H1 (cell line): ENCODE measurements around the gene DNAJB5. TPM values are rescaled to one million over a fixed set of nuclear protein-coding genes. Genes with fewer than 3 reads are reported as not detected.

Experiments
- CTCF ChIA-PET: fragments of 300-600 bp; sonication (Branson Sonifier 250); formaldehyde crosslinking; loops from one replicate; lab custom pipeline; 2021; ENCODE audit not compliant: partially characterized antibody; lab: Charles Lee
- POLR2A ChIA-PET: fragments of 300-600 bp; sonication (Branson Sonifier 250); formaldehyde crosslinking; loops from one replicate; lab custom pipeline; 2021; ENCODE audit warnings: inconsistent platforms; ENCODE audit not compliant: partially characterized antibody; lab: Charles Lee
- DNase-seq, 2 experiments: peaks; one replicate each; pipeline versions ENCODE4 v3.0.0 to v3.0.0-alpha.2; 2010 to 2022; ENCODE audit warnings: low spot score in 2 of 2, low read depth in 1 of 2, mixed read lengths in 1 of 2
- FAIRE-seq: peaks from 2 replicates; lab custom pipeline; 2011; peaks lifted over from hg19 to GRCh38; lab: Jason Lieb, UNC
- H2AFZ ChIP-seq: 2 replicates; pipeline ENCODE4 v1.8.1; 2012; ENCODE audit warnings: low read length, inconsistent platforms
- H2AK5ac ChIP-seq: 2 replicates; pipeline ENCODE4 v1.6.1; 2013; ENCODE audit warnings: low read depth, low read length
- H2BK120ac ChIP-seq: replicated peaks from 2 replicates; pipeline ENCODE3; 2013; ENCODE audit warnings: low read depth, low read length, inconsistent platforms
- H2BK12ac ChIP-seq: 2 replicates; pipeline ENCODE4 v1.6.1; 2013; ENCODE audit warnings: low read depth, low read length
- H2BK15ac ChIP-seq: 2 replicates; pipeline ENCODE4 v1.6.1; 2013; ENCODE audit warnings: low read length
- H2BK20ac ChIP-seq: 2 replicates; pipeline ENCODE4 v1.6.1; 2013; ENCODE audit warnings: low read length
- H2BK5ac ChIP-seq: 2 replicates; pipeline ENCODE4 v1.6.1; 2013; ENCODE audit warnings: low read depth, low read length
- H3K14ac ChIP-seq: 2 replicates; pipeline ENCODE4 v1.6.1; 2013; ENCODE audit warnings: inconsistent platforms; ENCODE audit not compliant: insufficient read length
- H3K18ac ChIP-seq: 2 replicates; pipeline ENCODE4 v1.6.1; 2013; ENCODE audit warnings: low read length; ENCODE audit errors: extremely low read depth
- H3K23ac ChIP-seq: 2 replicates; pipeline ENCODE4 v1.6.1; 2013; ENCODE audit warnings: inconsistent platforms; ENCODE audit not compliant: insufficient read length
- H3K23me2 ChIP-seq: 2 replicates; pipeline ENCODE4 v1.6.1; 2013; ENCODE audit warnings: low read depth, low read length
- H3K27ac ChIP-seq: 2 replicates; pipeline ENCODE4 v1.6.1; 2011; ENCODE audit warnings: low read depth, low read length, inconsistent platforms
- H3K27me3 ChIP-seq, 4 experiments: replicated peaks in 1 of 4; 1 replicate in 1 of 4; 2 replicates in 3 of 4; pipeline versions ENCODE4 v1.6.1 to v1.8.1; 2011 to 2013; ENCODE audit warnings: low read length in 3 of 4, mild to moderate bottlenecking in 3 of 4, inconsistent platforms in 2 of 4, mixed read lengths in 2 of 4, moderate library complexity in 1 of 4; ENCODE audit not compliant: control insufficient read depth in 3 of 4, insufficient read depth in 3 of 4; ENCODE audit errors: extremely low read depth in 1 of 4
- H3K36me3 ChIP-seq, 4 experiments: 2 replicates each; pipeline versions ENCODE4 v1.6.1 to v1.8.1; 2011 to 2013; ENCODE audit warnings: mild to moderate bottlenecking in 4 of 4, low read length in 3 of 4, moderate library complexity in 2 of 4, control low read depth in 1 of 4, inconsistent platforms in 1 of 4; ENCODE audit not compliant: insufficient read depth in 4 of 4, control insufficient read depth in 2 of 4
- H3K4ac ChIP-seq: replicated peaks from 2 replicates; pipeline ENCODE3; 2013; ENCODE audit warnings: low read length, low read depth, mixed read lengths, inconsistent platforms; ENCODE audit not compliant: insufficient read length
- H3K4me1 ChIP-seq, 4 experiments: replicated peaks in 1 of 4; 1 replicate in 1 of 4; 2 replicates in 3 of 4; pipeline versions ENCODE4 v1.6.1 to v1.8.1; 2011 to 2013; ENCODE audit warnings: low read length in 3 of 4, inconsistent platforms in 2 of 4, mixed read lengths in 1 of 4; ENCODE audit not compliant: insufficient read depth in 4 of 4, control insufficient read depth in 3 of 4
- H3K4me2 ChIP-seq, 2 experiments: 2 replicates each; pipeline versions ENCODE4 v1.6.1 to v1.8.1; 2011 to 2013; ENCODE audit warnings: low read depth in 2 of 2, low read length in 2 of 2, control low read depth in 1 of 2, inconsistent platforms in 1 of 2, mild to moderate bottlenecking in 1 of 2; ENCODE audit not compliant: insufficient read depth in 1 of 2
- H3K4me3 ChIP-seq, 4 experiments: fragments of 200-600, 300-600 bp in 1 of 4; sonication (generic), shearing (Covaris generic), sonication (Bioruptor Twin) in 1 of 4; 2 replicates each; pipeline versions ENCODE4 v1.5.1 to v1.8.1; 2011 to 2016; ENCODE audit warnings: low read length in 4 of 4, low read depth in 3 of 4, control low read depth in 2 of 4, inconsistent platforms in 2 of 4, mild to moderate bottlenecking in 2 of 4, mixed read lengths in 1 of 4, moderate library complexity in 1 of 4; ENCODE audit not compliant: insufficient read depth in 2 of 4; ENCODE audit errors: extremely low read depth in 1 of 4
- H3K56ac ChIP-seq: replicated peaks from 2 replicates; pipeline ENCODE3; 2013; ENCODE audit warnings: low read depth, mild to moderate bottlenecking, mixed read lengths, low read length, inconsistent platforms; ENCODE audit not compliant: insufficient read length
- H3K79me1 ChIP-seq: 2 replicates; pipeline ENCODE4 v1.6.1; 2013; ENCODE audit warnings: low read depth, low read length, control low read depth
- H3K79me2 ChIP-seq, 2 experiments: 2 replicates each; pipeline versions ENCODE4 v1.6.1 to v1.8.1; 2012 to 2013; ENCODE audit warnings: low read length in 2 of 2, mild to moderate bottlenecking in 2 of 2, inconsistent platforms in 1 of 2; ENCODE audit not compliant: insufficient read depth in 2 of 2, control insufficient read depth in 1 of 2
- H3K9ac ChIP-seq, 4 experiments: replicated peaks in 1 of 4; 1 replicate in 1 of 4; 2 replicates in 3 of 4; pipeline versions ENCODE4 v1.6.1 to v1.8.1; 2011 to 2013; ENCODE audit warnings: low read depth in 3 of 4, low read length in 3 of 4, control low read depth in 2 of 4, mild to moderate bottlenecking in 2 of 4, moderate library complexity in 2 of 4, inconsistent platforms in 1 of 4; ENCODE audit errors: extremely low read depth in 1 of 4
- H3K9me3 ChIP-seq, 2 experiments: 2 replicates each; pipeline versions ENCODE4 v1.6.1 to v1.8.1; 2012 to 2013; ENCODE audit warnings: mild to moderate bottlenecking in 2 of 2, moderate library complexity in 2 of 2, control low read depth in 1 of 2, inconsistent platforms in 1 of 2, low read depth in 1 of 2, low read length in 1 of 2, mixed read lengths in 1 of 2; ENCODE audit not compliant: insufficient read depth in 2 of 2
- H4K20me1 ChIP-seq, 2 experiments: replicated peaks in 1 of 2; 2 replicates each; pipeline versions ENCODE3 to v1.8.1; 2011 to 2013; ENCODE audit warnings: inconsistent platforms in 2 of 2, low read length in 2 of 2, mild to moderate bottlenecking in 1 of 2; ENCODE audit not compliant: insufficient read depth in 2 of 2, control insufficient read depth in 1 of 2
- H4K5ac ChIP-seq: 2 replicates; pipeline ENCODE4 v1.6.1; 2013; ENCODE audit warnings: low read length, low read depth, mixed read lengths, inconsistent platforms; ENCODE audit not compliant: insufficient read length
- H4K8ac ChIP-seq: 2 replicates; pipeline ENCODE4 v1.8.0; 2013; ENCODE audit warnings: mild to moderate bottlenecking, moderate library complexity, low read length, inconsistent platforms; ENCODE audit not compliant: insufficient read depth; ENCODE audit errors: extremely low read depth
- H4K91ac ChIP-seq: replicated peaks from 2 replicates; pipeline ENCODE3; 2013; ENCODE audit warnings: low read length, mixed read lengths, inconsistent platforms; ENCODE audit not compliant: insufficient read length
- CHD2 ChIP-seq: IDR thresholded peaks from 2 replicates; pipeline ENCODE4 v1.6.1; 2012; ENCODE audit warnings: low read length, improper control_type of control experiment
- EGR1 ChIP-seq: IDR thresholded peaks from 2 replicates; pipeline ENCODE4 v1.6.1; 2011; ENCODE audit warnings: low read depth, low read length, borderline replicate concordance
- RBBP5 ChIP-seq: IDR thresholded peaks from 2 replicates; pipeline ENCODE4 v1.7.1; 2012; ENCODE audit warnings: low read depth, mild to moderate bottlenecking, inconsistent platforms, low read length, moderate library complexity, borderline replicate concordance
- SAP30 ChIP-seq: fragments of 300-600 bp; sonication (generic); IDR thresholded peaks from 2 replicates; pipeline ENCODE4 v1.7.1; 2012; ENCODE audit warnings: low read length, moderate library complexity, mild to moderate bottlenecking, inconsistent platforms; ENCODE audit not compliant: insufficient read depth, insufficient replicate concordance
- SP2 ChIP-seq: IDR thresholded peaks from 2 replicates; pipeline ENCODE4 v1.6.1; 2012; ENCODE audit warnings: mild to moderate bottlenecking, low read length, inconsistent platforms
- SUZ12 ChIP-seq: fragments of 200-600 bp; sonication (generic); IDR thresholded peaks from 2 replicates; pipeline ENCODE4 v1.6.1; 2012; ENCODE audit warnings: mild to moderate bottlenecking, inconsistent platforms, low read length, moderate library complexity, mixed read lengths
- USF2 ChIP-seq: IDR thresholded peaks from 2 replicates; pipeline ENCODE4 v1.6.1; 2011; ENCODE audit warnings: low read length, improper control_type of control experiment
- WGBS, 2 experiments: shearing (Covaris generic) in 1 of 2; methylation state at CpG; one replicate each; pipeline versions ENCODE4 v1.1.6 to v1.1.7; 2013 to 2015; ENCODE audit warnings: low lambda C conversion rate in 2 of 2, mixed read lengths in 2 of 2, inconsistent platforms in 1 of 2, low coverage in 1 of 2, missing lambda C conversion rate in 1 of 2; ENCODE audit not compliant: insufficient replicate concordance in 2 of 2, insufficient coverage in 1 of 2, insufficient read length in 1 of 2; ENCODE audit errors: extremely low coverage in 1 of 2, missing lambda C conversion rate in 1 of 2; 5-methylcytosine and 5-hydroxymethylcytosine counted together
- polyA plus RNA-seq, 7 experiments: library from polyadenylated mRNA; depleted of rRNA in 3 of 7; stranded (reverse) in 5 of 7; unstranded in 2 of 7; fragments of >200 nt in 5 of 7; fragments of 200-250 nt in 2 of 7; gene quantifications; 1 replicate in 5 of 7; 2 replicates in 1 of 7; 4 replicates in 1 of 7; pipeline versions ENCODE4 v1.2.1 to v1.2.3, GENCODE V29; 2011 to 2013; ENCODE audit warnings: missing spikeins in 2 of 7, mixed read lengths in 2 of 7
- total RNA-seq: library from RNA; stranded (reverse); fragmentation: NEBNext Ultra II Directional; extraction: Animal tissue kit (Norgen Biotek cat#: 25700); gene quantifications from 2 replicates; pipeline ENCODE4 v1.2.1, GENCODE V29; 2021

Gene DNAJB5
- total and polyA plus RNA-seq, 2 of the 8 experiments (the other 6 are each of a cell fraction or from before 2014, with no cell fraction given): 25.0 to 34.1 TPM

DNA sequence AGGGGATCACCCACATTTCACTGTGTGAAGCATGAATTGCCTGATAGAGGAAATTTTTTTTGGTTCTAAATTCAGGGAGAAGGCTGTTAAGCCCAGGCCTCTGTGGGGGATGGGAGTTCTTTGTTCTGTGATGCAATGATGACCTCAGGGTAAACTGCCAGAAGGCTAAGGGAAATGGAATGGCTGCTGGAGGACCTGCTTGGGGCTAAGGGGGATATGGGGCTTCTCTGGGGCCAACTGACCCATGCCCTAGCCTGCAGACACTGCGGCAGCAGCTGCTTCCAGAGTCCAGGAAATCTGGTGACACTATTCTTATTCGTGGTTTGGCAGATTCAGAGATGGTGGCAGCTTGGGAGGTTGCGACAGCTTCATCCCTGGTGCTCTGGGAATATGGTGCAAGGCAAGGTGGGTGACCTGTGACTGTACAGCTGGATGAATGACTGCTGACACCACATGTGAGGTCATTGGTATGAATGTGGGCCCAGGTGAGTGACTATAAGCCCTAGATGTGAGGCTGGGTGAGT lies 52.6 kb downstream of the DNAJB5 start:
- H3K4me1 ChIP-seq: peaks cover 0 to 2% (median 0%) of the 10 kb centered on the region in 4 experiments; a peak in 2 of 7 replicates
- H3K18ac ChIP-seq: no peak overlapping the region
- H3K27ac ChIP-seq: no peak overlapping the region
- no peak overlapping the region for H2AK5ac ChIP-seq
- ChIA-PET CTCF (interaction anchor here (1.1 to 3.3 kb wide), 5 partner anchors 9 to 143 kb away, joined by 4 to 26 read pairs (median 6); partner anchors contain the start of gene PIGO), POLR2A (interaction anchor here (1.0 to 3.0 kb wide), 5 partner anchors 9 to 58 kb away, joined by 3 to 17 read pairs (median 4); partner anchors contain the start of gene VCP)
- H2BK5ac ChIP-seq: no peak overlapping the region
- H3K9me3 ChIP-seq: no peaks in the 10 kb centered on the region
- peaks cover 0 to 6% (median 4%) of the 10 kb centered on the region in 4 experiments; a peak in 3 of 8 replicates for H3K36me3 ChIP-seq
- no peak overlapping the region; the same call in 1 of the 2 replicates for H4K8ac ChIP-seq
- no peak for FAIRE-seq
- no peak overlapping the region for H3K23ac ChIP-seq
- H2BK20ac ChIP-seq: no peak overlapping the region
- no peak overlapping the region for H2AFZ ChIP-seq
- H3K23me2 ChIP-seq: no peaks in the 10 kb centered on the region
- TF ChIP-seq CHD2 (no peak), SAP30 (no peak), RBBP5 (no peak), SUZ12 (no peak), USF2 (no peak), SP2 (no peak), EGR1 (no peak)
- 88% methylated on average over 3 of the region's 3 CpGs; no CpG with 5 or more reads in 1 of the 2 experiments for WGBS, 2 experiments
- no peak overlapping the region for H2BK12ac ChIP-seq
- no peaks in the 10 kb centered on the region for H3K79me2 ChIP-seq
- no peak overlapping the region for H3K9ac ChIP-seq
- no peak overlapping the region for H3K4me2 ChIP-seq
- H4K91ac ChIP-seq: no peak overlapping the region
- H3K14ac ChIP-seq: no peak overlapping the region
- H3K4ac ChIP-seq: no peak overlapping the region
- no peak overlapping the region for H2BK120ac ChIP-seq
- no peak overlapping the region for H3K56ac ChIP-seq
- H4K20me1 ChIP-seq: no peaks in the 10 kb centered on the region
- no peak overlapping the region for H3K4me3 ChIP-seq
- no peak for DNase-seq
- H2BK15ac ChIP-seq: no peak overlapping the region
- H3K27me3 ChIP-seq: no peaks in the 10 kb centered on the region
- H4K5ac ChIP-seq: no peak overlapping the region
- H3K79me1 ChIP-seq: no peaks in the 10 kb centered on the region
